ENCODE data around the gene SIAH2. TPM values are rescaled to one million over a fixed set of nuclear protein-coding genes. Genes with fewer than 3 reads are reported as not detected.

SIAH2 gene
- total RNA-seq, 4 donors from 2014 or later = 25.3 to 37.9 (median 28.0) TPM

- no peak for TF ChIP-seq CTCF (IDR thresholded peaks at IDR 0.05; ENCODE audit: low read depth)
Observed at GRCh38 chr3:150703756-150704344, 59.1 kb downstream of the SIAH2 start, which contains the start of gene ERICH6. TSS of gene ERICH6 (minus strand) at chr3:150703920. CDS start at chr3:150703898, 22 bp downstream.

GRCh38 chr3:150703299-150703755, 59.6 kb downstream of the SIAH2 start:
- no peak for TF ChIP-seq CTCF (IDR thresholded peaks at IDR 0.05; ENCODE audit: low read depth)

- no peak for TF ChIP-seq CTCF (IDR thresholded peaks at IDR 0.05; ENCODE audit: low read depth)
Observed at GRCh38 chr3:150699068-150699639, 63.8 kb downstream of the SIAH2 start.

GRCh38 chr3:150697646-150698045, 65.3 kb downstream of the SIAH2 start:
- no peak for TF ChIP-seq CTCF (IDR thresholded peaks at IDR 0.05; ENCODE audit: low read depth)

GRCh38 chr3:150691414-150692040, 71.4 kb downstream of the SIAH2 start:
- TF ChIP-seq CTCF (IDR thresholded peaks at IDR 0.05; ENCODE audit: low read depth) = no peak

Other genes starting within 250 kb of the SIAH2 start
- 100 to 1,000 TPM; 106 to 198 (median 175) TPM for gene SERP1, start 216.7 kb downstream of the SIAH2 start, total RNA-seq
- 100 to 1,000 TPM; 142 to 195 (median 168) TPM for gene EIF2A, start 216.4 kb downstream of the SIAH2 start, total RNA-seq
- gene SELENOT, start 159.8 kb downstream of the SIAH2 start, total RNA-seq = 100 to 1,000 TPM in 2 of 4 donors, 10 to 100 TPM in 2; 66.9 to 207 (median 92.8) TPM
- gene ERICH6, start 59.2 kb downstream of the SIAH2 start, total RNA-seq = not detected
- not detected for gene MINDY4B, start 142.3 kb upstream of the SIAH2 start, total RNA-seq
- not detected for gene CLRN1, start 209.6 kb upstream of the SIAH2 start, total RNA-seq

All from subcutaneous adipose tissue (tissue), 4 donors.